ENCODE data around the gene PUS7L. TPM values are rescaled to one million over a fixed set of nuclear protein-coding genes. Genes with fewer than 3 reads are reported as not detected.
"Not testable (repeated sequence)": the region's sequence is repeated elsewhere in the genome, so short reads cannot be mapped to it uniquely, and the experiment has no call there.

Gene PUS7L
- polyA plus RNA-seq, 1 of the 3 experiments (the other 2 are of a cell fraction), result 1.8 TPM

GRCh38 chr12:43711348-43711747 lies 47.2 kb downstream of the PUS7L start (continued):
- TF ChIP-seq IRF3 (IDR thresholded peaks at IDR 0.05; ENCODE audit: low read depth, low read length) (no peak), USF1 (IDR thresholded peaks at IDR 0.05; ENCODE audit: borderline replicate concordance, low read depth) (no peak), FOSL2 (IDR thresholded peaks at IDR 0.05; ENCODE audit: borderline replicate concordance, low read depth) (no peak)

GRCh38 chr12:43703772-43704171 lies 54.8 kb downstream of the PUS7L start:
- WGBS (ENCODE audit: low lambda C conversion rate), result 17% methylated on average over 2 of the region's 2 CpGs

GRCh38 chr12:43701194-43701593 lies 57.4 kb downstream of the PUS7L start:
- DNase-seq; H3K4me3 ChIP-seq (ENCODE audit: low read depth in 2 of 2, low read length in 1 of 2); H3K4me2 ChIP-seq; H3K9me3 ChIP-seq; CTCF ChIA-PET; H3K27ac ChIP-seq (ENCODE audit: low read depth in 2 of 2, low read length in 1 of 2); H2AFZ ChIP-seq (ENCODE audit: low read depth); POLR2A ChIA-PET; H4K20me1 ChIP-seq (ENCODE audit: insufficient read depth); H3K36me3 ChIP-seq (replicated peaks in 1 of 2; ENCODE audit: control insufficient read depth in 1 of 2, insufficient read depth in 2 of 2, low read length in 1 of 2); H3K27me3 ChIP-seq (ENCODE audit: insufficient read depth); H3F3A ChIP-seq (replicated peaks; ENCODE audit: insufficient read depth); H3K9ac ChIP-seq; H3K9me2 ChIP-seq; H3K79me2 ChIP-seq (ENCODE audit: insufficient read depth); H3K4me1 ChIP-seq (ENCODE audit: control insufficient read depth in 1 of 2, insufficient read depth in 2 of 2, low read depth in 1 of 2, low read length in 1 of 2): not testable (repeated sequence)
- 67% methylated on average over 1 of the region's 1 CpG for WGBS (ENCODE audit: low lambda C conversion rate)

More at GRCh38 chr12:43703772-43704171, 54.8 kb downstream of the PUS7L start:
- H3K4me1 ChIP-seq (ENCODE audit: control insufficient read depth in 1 of 2, insufficient read depth in 2 of 2, low read depth in 1 of 2, low read length in 1 of 2); H3K79me2 ChIP-seq (ENCODE audit: insufficient read depth); H3K9ac ChIP-seq; H3K9me2 ChIP-seq; H3K27ac ChIP-seq (ENCODE audit: low read depth in 2 of 2, low read length in 1 of 2); H2AFZ ChIP-seq (ENCODE audit: low read depth); H4K20me1 ChIP-seq (ENCODE audit: insufficient read depth); H3K27me3 ChIP-seq (ENCODE audit: insufficient read depth); H3K4me3 ChIP-seq (ENCODE audit: low read depth in 2 of 2, low read length in 1 of 2); CTCF ChIA-PET; DNase-seq; H3K9me3 ChIP-seq; H3F3A ChIP-seq (replicated peaks; ENCODE audit: insufficient read depth); H3K36me3 ChIP-seq (replicated peaks in 1 of 2; ENCODE audit: control insufficient read depth in 1 of 2, insufficient read depth in 2 of 2, low read length in 1 of 2); H3K4me2 ChIP-seq; POLR2A ChIA-PET: not testable (repeated sequence)

GRCh38 chr12:43696154-43696553 lies 62.4 kb downstream of the PUS7L start:
- H3K4me1 ChIP-seq (ENCODE audit: control insufficient read depth in 1 of 2, insufficient read depth in 2 of 2, low read depth in 1 of 2, low read length in 1 of 2), result no peaks in the 10 kb centered on the region
- H3K36me3 ChIP-seq (replicated peaks in 1 of 2; ENCODE audit: control insufficient read depth in 1 of 2, insufficient read depth in 2 of 2, low read length in 1 of 2), result no peaks in the 10 kb centered on the region
- no peak overlapping the region for H3K27ac ChIP-seq (ENCODE audit: low read depth in 2 of 2, low read length in 1 of 2)
- no peaks in the 10 kb centered on the region for H4K20me1 ChIP-seq (ENCODE audit: insufficient read depth)
- no peaks in the 10 kb centered on the region for H3K9me3 ChIP-seq
- H3F3A ChIP-seq (replicated peaks; ENCODE audit: insufficient read depth), result no peaks in the 10 kb centered on the region
- H3K4me3 ChIP-seq (ENCODE audit: low read depth in 2 of 2, low read length in 1 of 2), result no peak overlapping the region
- POLR2A ChIA-PET, result no interaction called here
- H3K27me3 ChIP-seq (ENCODE audit: insufficient read depth), result no peaks in the 10 kb centered on the region
- no peaks in the 10 kb centered on the region for H3K79me2 ChIP-seq (ENCODE audit: insufficient read depth)
- no peak overlapping the region for H3K4me2 ChIP-seq
- CTCF ChIA-PET, result no interaction called here
- no peak overlapping the region for H3K9ac ChIP-seq
- no peaks in the 10 kb centered on the region for H3K9me2 ChIP-seq
- 35% methylated on average over 3 of the region's 3 CpGs for WGBS (ENCODE audit: low lambda C conversion rate)
- no peak for DNase-seq
- H2AFZ ChIP-seq (ENCODE audit: low read depth), result no peak overlapping the region
- no peak for TF ChIP-seq SIN3A (IDR thresholded peaks at IDR 0.05; ENCODE audit: borderline replicate concordance, low read depth, low read length)
- TF ChIP-seq, protein P1, sequence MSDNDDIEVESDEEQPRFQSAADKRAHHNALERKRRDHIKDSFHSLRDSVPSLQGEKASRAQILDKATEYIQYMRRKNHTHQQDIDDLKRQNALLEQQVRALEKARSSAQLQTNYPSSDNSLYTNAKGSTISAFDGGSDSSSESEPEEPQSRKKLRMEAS (IDR thresholded peaks at IDR 0.05; ENCODE audit: low read depth), result no peak
- no peak for TF ChIP-seq IRF3 (IDR thresholded peaks at IDR 0.05; ENCODE audit: low read depth, low read length)
- TF ChIP-seq RXRA (IDR thresholded peaks at IDR 0.05; ENCODE audit: borderline replicate concordance, low read depth), result no peak
- TF ChIP-seq RAD21 (IDR thresholded peaks at IDR 0.05; ENCODE audit: low read length), result no peak
- no peak for TF ChIP-seq TEAD4 (IDR thresholded peaks at IDR 0.05; ENCODE audit: borderline replicate concordance, insufficient read depth)
- TF ChIP-seq, protein P2, sequence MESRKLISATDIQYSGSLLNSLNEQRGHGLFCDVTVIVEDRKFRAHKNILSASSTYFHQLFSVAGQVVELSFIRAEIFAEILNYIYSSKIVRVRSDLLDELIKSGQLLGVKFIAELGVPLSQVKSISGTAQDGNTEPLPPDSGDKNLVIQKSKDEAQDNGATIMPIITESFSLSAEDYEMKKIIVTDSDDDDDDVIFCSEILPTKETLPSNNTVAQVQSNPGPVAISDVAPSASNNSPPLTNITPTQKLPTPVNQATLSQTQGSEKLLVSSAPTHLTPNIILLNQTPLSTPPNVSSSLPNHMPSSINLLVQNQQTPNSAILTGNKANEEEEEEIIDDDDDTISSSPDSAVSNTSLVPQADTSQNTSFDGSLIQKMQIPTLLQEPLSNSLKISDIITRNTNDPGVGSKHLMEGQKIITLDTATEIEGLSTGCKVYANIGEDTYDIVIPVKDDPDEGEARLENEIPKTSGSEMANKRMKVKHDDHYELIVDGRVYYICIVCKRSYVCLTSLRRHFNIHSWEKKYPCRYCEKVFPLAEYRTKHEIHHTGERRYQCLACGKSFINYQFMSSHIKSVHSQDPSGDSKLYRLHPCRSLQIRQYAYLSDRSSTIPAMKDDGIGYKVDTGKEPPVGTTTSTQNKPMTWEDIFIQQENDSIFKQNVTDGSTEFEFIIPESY (IDR thresholded peaks at IDR 0.05; ENCODE audit: borderline replicate concordance, low read depth), result no peak
- no peak for TF ChIP-seq JUND (IDR thresholded peaks at IDR 0.05)
- TF ChIP-seq GATA2 (CRISPR knock-in tag; IDR thresholded peaks at IDR 0.05), result no peak
- no peak for TF ChIP-seq TAF1 (IDR thresholded peaks at IDR 0.05; ENCODE audit: borderline replicate concordance, low read depth, low read length)
- TF ChIP-seq PBX3 (IDR thresholded peaks at IDR 0.05), result no peak
- TF ChIP-seq EZH2phosphoT487 (IDR thresholded peaks at IDR 0.05; ENCODE audit: borderline replicate concordance, low read depth), result no peak
